ENCODE data around the gene NPEPL1.

NPEPL1 gene

GRCh38 chr20:58700121-58700821 is 7.7 kb downstream of the NPEPL1 start:
- no peak overlapping the region for H3K4me3 ChIP-seq (ENCODE audit: low read depth, low read length)
- no peak for TF ChIP-seq CTCF (IDR thresholded peaks at IDR 0.05; ENCODE audit: control insufficient read depth, extremely low read depth, insufficient read depth)
- DNase-seq (ENCODE audit: low read depth) = no peak

GRCh38 chr20:58700823-58701222 is 8.2 kb downstream of the NPEPL1 start:
- no peak for TF ChIP-seq CTCF (IDR thresholded peaks at IDR 0.05; ENCODE audit: control insufficient read depth, extremely low read depth, insufficient read depth)
- no peak overlapping the region for H3K4me3 ChIP-seq (ENCODE audit: low read depth, low read length)
- no peak for DNase-seq (ENCODE audit: low read depth)

- no peak overlapping the region for H3K4me3 ChIP-seq (ENCODE audit: low read depth, low read length)
- DNase-seq (ENCODE audit: low read depth) = no peak
- no peak for TF ChIP-seq CTCF (IDR thresholded peaks at IDR 0.05; ENCODE audit: control insufficient read depth, extremely low read depth, insufficient read depth)
Measured at GRCh38 chr20:58701431-58702160, 9.0 kb downstream of the NPEPL1 start.

- no peak overlapping the region for H3K4me3 ChIP-seq (ENCODE audit: low read depth, low read length)
- no peak for TF ChIP-seq CTCF (IDR thresholded peaks at IDR 0.05; ENCODE audit: control insufficient read depth, extremely low read depth, insufficient read depth)
- no peak for DNase-seq (ENCODE audit: low read depth)
Measured at GRCh38 chr20:58702161-58702510, 9.5 kb downstream of the NPEPL1 start.

GRCh38 chr20:58702859-58703648 is 10.5 kb downstream of the NPEPL1 start:
- 0 out of 2 replicates have a peak, but pooled peaks have one; percentile 3 for TF ChIP-seq CTCF (IDR thresholded peaks at IDR 0.05; ENCODE audit: control insufficient read depth, extremely low read depth, insufficient read depth)
- no peak for DNase-seq (ENCODE audit: low read depth)
- H3K4me3 ChIP-seq (ENCODE audit: low read depth, low read length) = no peak overlapping the region

- no peak overlapping the region for H3K4me3 ChIP-seq (ENCODE audit: low read depth, low read length)
- no peak for TF ChIP-seq CTCF (IDR thresholded peaks at IDR 0.05; ENCODE audit: control insufficient read depth, extremely low read depth, insufficient read depth)
- DNase-seq (ENCODE audit: low read depth) = no peak
Measured at GRCh38 chr20:58703765-58704371, 11.3 kb downstream of the NPEPL1 start.
